ENCODE data around the gene TMEM198. TPM values are rescaled to one million over a fixed set of nuclear protein-coding genes. Genes with fewer than 3 reads are reported as not detected.
A peak's percentile ranks its signal among the peaks of the same experiment; 100 is the strongest.

The TMEM198 gene
- total and polyA plus RNA-seq, 9 of the 15 experiments (the other 6 are each of a cell fraction or from before 2014, with no cell fraction given) = 0.03 to 3.8 (median 1.0) TPM

DNA sequence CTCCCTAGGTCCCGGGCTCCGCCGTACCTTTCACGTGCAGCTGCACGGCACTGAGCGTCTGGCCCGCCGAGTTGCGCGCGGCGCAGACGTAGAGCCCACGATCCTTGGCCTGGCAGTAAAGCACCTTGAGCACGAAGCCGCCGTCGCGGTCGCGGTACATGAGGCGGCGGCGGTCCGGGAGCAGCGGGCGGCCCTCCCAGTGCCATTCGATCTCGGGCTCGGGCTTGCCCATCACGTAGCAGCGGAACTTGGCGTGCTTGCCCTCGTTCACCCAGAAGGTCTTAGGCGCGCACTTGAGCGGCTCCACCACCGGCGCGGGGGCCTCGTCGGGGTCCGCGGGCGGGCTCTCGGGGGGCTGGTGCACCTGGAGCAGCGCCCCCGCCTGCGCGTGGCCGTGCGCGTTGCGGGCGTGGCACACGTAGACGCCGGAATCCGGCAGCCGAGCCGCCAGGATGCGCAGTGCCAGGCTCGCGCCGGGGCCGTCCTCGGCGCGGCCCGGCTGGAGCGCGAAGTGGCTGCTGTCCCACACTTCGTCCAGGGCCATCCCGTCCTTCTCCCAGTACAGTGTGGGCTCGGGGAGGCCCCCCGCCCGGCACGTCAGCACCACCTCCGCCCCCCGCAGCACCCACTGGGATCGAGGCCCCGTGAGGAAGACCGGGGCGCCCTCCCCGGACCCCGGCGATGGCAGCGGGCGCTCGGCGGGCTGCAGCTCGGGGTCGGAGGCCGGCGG, 26.5 kb downstream of the TMEM198 start:
- ChIA-PET POLR2A (interaction anchor here (0.5 to 2.5 kb wide), 5 partner anchors 8 to 26 kb away, joined by 3 to 12 read pairs (median 5); partner anchors contain the start of gene STK11IP), CTCF (ENCODE audit: low intra/inter-chr PET ratio) (no interaction called here)
- WGBS (ENCODE audit: insufficient coverage, low coverage, missing lambda C conversion rate) = 98% methylated on average over 12 of the region's 95 CpGs
- no peaks in the 10 kb centered on the region for H3K27me3 ChIP-seq (ENCODE audit: control insufficient read depth in 2 of 2, insufficient read depth in 2 of 2, low read length in 2 of 2)
- no TSS peak for BruUV-seq (replicated peaks)
- no peaks in the 10 kb centered on the region for H3K9me3 ChIP-seq (replicated peaks; ENCODE audit: control insufficient read depth, insufficient read depth, low read depth, low read length)
- DNase-seq (ENCODE audit: extremely low read depth in 1 of 4, low spot score in 3 of 4) (peak in 3 of 4 experiments; percentile 21 to 41 (median 38)), ATAC-seq (no peak), FAIRE-seq (no peak)
- TF ChIP-seq ZBTB7A (IDR thresholded peaks at IDR 0.05; ENCODE audit: borderline replicate concordance, control insufficient read depth, low read depth, low read length) = peak; percentile 21; the same call in 1 of the 2 replicates
- peak; percentile 6 for TF ChIP-seq CCNT2 (IDR thresholded peaks at IDR 0.05; ENCODE audit: borderline replicate concordance, extremely low read depth, insufficient read length, low read depth, low read length)
- TF ChIP-seq, protein P1, sequence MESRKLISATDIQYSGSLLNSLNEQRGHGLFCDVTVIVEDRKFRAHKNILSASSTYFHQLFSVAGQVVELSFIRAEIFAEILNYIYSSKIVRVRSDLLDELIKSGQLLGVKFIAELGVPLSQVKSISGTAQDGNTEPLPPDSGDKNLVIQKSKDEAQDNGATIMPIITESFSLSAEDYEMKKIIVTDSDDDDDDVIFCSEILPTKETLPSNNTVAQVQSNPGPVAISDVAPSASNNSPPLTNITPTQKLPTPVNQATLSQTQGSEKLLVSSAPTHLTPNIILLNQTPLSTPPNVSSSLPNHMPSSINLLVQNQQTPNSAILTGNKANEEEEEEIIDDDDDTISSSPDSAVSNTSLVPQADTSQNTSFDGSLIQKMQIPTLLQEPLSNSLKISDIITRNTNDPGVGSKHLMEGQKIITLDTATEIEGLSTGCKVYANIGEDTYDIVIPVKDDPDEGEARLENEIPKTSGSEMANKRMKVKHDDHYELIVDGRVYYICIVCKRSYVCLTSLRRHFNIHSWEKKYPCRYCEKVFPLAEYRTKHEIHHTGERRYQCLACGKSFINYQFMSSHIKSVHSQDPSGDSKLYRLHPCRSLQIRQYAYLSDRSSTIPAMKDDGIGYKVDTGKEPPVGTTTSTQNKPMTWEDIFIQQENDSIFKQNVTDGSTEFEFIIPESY (CRISPR knock-in tag; IDR thresholded peaks at IDR 0.05) = peak; percentile 93
- TF ChIP-seq ZBTB1 (CRISPR knock-in tag; IDR thresholded peaks at IDR 0.05; ENCODE audit: borderline replicate concordance, low read depth) = peak; percentile 47; the same call in 1 of the 2 replicates
- TF ChIP-seq, protein P2, sequence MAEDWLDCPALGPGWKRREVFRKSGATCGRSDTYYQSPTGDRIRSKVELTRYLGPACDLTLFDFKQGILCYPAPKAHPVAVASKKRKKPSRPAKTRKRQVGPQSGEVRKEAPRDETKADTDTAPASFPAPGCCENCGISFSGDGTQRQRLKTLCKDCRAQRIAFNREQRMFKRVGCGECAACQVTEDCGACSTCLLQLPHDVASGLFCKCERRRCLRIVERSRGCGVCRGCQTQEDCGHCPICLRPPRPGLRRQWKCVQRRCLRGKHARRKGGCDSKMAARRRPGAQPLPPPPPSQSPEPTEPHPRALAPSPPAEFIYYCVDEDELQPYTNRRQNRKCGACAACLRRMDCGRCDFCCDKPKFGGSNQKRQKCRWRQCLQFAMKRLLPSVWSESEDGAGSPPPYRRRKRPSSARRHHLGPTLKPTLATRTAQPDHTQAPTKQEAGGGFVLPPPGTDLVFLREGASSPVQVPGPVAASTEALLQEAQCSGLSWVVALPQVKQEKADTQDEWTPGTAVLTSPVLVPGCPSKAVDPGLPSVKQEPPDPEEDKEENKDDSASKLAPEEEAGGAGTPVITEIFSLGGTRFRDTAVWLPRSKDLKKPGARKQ (CRISPR knock-in tag; IDR thresholded peaks at IDR 0.05) = no peak
- TF ChIP-seq KDM5B (IDR thresholded peaks at IDR 0.05; ENCODE audit: insufficient replicate concordance, low read depth, low read length) = peak; percentile 40
- no peak for TF ChIP-seq TCFL5 (CRISPR knock-in tag; conservative IDR thresholded peaks at IDR 0.05)
- peak; percentile 50 for TF ChIP-seq RBFOX2 (IDR thresholded peaks at IDR 0.05; ENCODE audit: low read depth, low read length)
- 0 out of 2 replicates have a peak, but pooled peaks have one; percentile 6 for TF ChIP-seq CXXC5 (CRISPR knock-in tag; IDR thresholded peaks at IDR 0.05)
- TF ChIP-seq KAT7 (CRISPR knock-in tag; IDR thresholded peaks at IDR 0.05; ENCODE audit: borderline replicate concordance) = peak; percentile 49; the same call in 1 of the 2 replicates
- peak overlapping the region; percentile 47 for H3K4me3 ChIP-seq
- peaks cover 15 to 54% of the 10 kb centered on the region in 2 experiments; a peak in 4 of 5 replicates for H3K4me1 ChIP-seq (replicated peaks in 1 of 2; ENCODE audit: control insufficient read depth in 2 of 2, insufficient read depth in 2 of 2, low read length in 2 of 2)
- peaks cover 8% of the 10 kb centered on the region; the same call in 1 of the 3 replicates for H3K36me3 ChIP-seq (ENCODE audit: control insufficient read depth, insufficient read depth, low read length)
- H3K9ac ChIP-seq (ENCODE audit: insufficient read depth in 1 of 2, low read depth in 2 of 2, low read length in 2 of 2) = peak overlapping the region; percentile 81 to 94; a peak in 3 of 4 replicates
- peaks cover 7% of the 10 kb centered on the region for H3K79me2 ChIP-seq (ENCODE audit: control insufficient read depth, insufficient read depth, low read length)
- in situ Hi-C loops (cut with MboI) (no loop called here), intact Hi-C loops (cut with micrococcal nuclease) (loop anchor here (2.0 kb wide), 1 partner anchor 26 kb away; the partner anchor contains the start of gene TMEM198)
- peak overlapping the region; percentile 79; the same call in 1 of the 2 replicates for H3K4me2 ChIP-seq (ENCODE audit: insufficient read depth, low read length)
- H4K20me1 ChIP-seq (replicated peaks; ENCODE audit: control insufficient read depth, insufficient read depth, low read length) = no peaks in the 10 kb centered on the region
- H3K27ac ChIP-seq (ENCODE audit: extremely low read depth, low read depth, low read length) = peak overlapping the region; percentile 90
- peak overlapping the region; percentile 76 for H2AFZ ChIP-seq (ENCODE audit: low read depth, low read length)
- H3K9me1 ChIP-seq (ENCODE audit: control insufficient read depth, insufficient read depth, low read length) = no peaks in the 10 kb centered on the region

Measured in K562 (cell line).